ENCODE data around the gene NELFE. TPM values are rescaled to one million over a fixed set of nuclear protein-coding genes. Genes with fewer than 3 reads are reported as not detected.
"Not testable (repeated sequence)": the region's sequence is repeated elsewhere in the genome, so short reads cannot be mapped to it uniquely, and the experiment has no call there.

The NELFE gene
- total RNA-seq, 1 donor from 2014 or later = 47.7 TPM

DNA sequence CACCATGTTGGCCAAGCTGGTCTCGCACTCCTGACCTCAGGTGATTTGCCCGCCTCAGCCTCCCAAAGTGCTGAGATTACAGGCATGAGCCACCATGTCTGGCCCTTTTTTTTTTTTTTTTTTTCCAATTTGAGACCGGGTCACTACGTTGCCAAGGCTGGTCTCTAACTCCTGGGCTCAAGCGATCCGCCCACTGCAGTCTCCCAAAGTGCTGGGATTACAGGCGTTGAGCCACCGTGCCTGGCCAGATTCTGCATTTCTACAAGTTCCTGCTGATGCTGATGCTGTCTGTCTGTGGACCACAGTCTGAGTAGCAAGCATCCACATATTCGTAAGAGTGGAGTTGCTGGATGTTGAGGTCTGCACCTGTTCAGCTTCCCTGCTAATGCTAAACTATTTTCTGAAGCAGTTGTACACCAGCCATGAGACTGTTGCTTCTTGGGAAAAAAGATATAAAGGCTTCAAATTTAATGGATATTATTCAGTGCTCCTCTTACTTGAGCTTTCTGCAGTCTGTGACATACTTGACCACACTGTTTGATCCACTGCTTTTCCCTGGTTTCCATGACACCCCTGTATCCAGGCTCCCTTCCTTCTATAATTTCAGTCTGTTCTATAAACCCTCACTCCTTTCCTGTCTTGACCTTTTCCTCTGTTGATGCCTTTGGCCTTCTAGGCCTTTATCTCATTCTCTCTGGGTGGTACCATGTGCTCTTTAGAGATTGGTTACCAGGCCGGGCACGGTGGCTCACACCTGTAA is 46.8 kb downstream of the NELFE start:
- Histone ChIP-seq H3K4me2 (ENCODE audit: low read length) (no peak overlapping the region), H3K79me2 (ENCODE audit: insufficient read depth, low read length) (no peaks in the 10 kb centered on the region), H3K9ac (ENCODE audit: low read length) (no peak overlapping the region), H3K4me3 (ENCODE audit: insufficient read depth, low read depth, low read length) (no peak overlapping the region), H3K27ac (ENCODE audit: low read depth, low read length) (no peak overlapping the region), H3K4me1 (ENCODE audit: insufficient read depth, low read length) (peaks cover 6% of the 10 kb centered on the region), H3K9me3 (ENCODE audit: insufficient read depth, low read depth, low read length) (no peaks in the 10 kb centered on the region), H2AFZ (ENCODE audit: low read depth, low read length) (no peak overlapping the region), H3K36me3 (ENCODE audit: insufficient read depth, low read length) (no peaks in the 10 kb centered on the region), H3K27me3 (ENCODE audit: insufficient read depth, low read length) (no peaks in the 10 kb centered on the region), H4K20me1 (ENCODE audit: insufficient read depth, low read length) (no peaks in the 10 kb centered on the region)
- Mint-ChIP-seq H3K27ac (ENCODE audit: unreplicated experiment) (peak overlapping the region; percentile 47), H3K9me3 (ENCODE audit: unreplicated experiment) (no peaks in the 10 kb centered on the region), H3K27me3 (ENCODE audit: low read depth, unreplicated experiment) (no peaks in the 10 kb centered on the region), H3K4me1 (ENCODE audit: low read depth, unreplicated experiment) (peaks cover 1% of the 10 kb centered on the region), H3K4me3 (ENCODE audit: unreplicated experiment) (peak overlapping the region; percentile 10), H3K36me3 (ENCODE audit: low read depth, unreplicated experiment) (no peaks in the 10 kb centered on the region)
- FAIRE-seq (no peak), DNase-seq (ENCODE audit: low read depth) (no peak)
- no peak for TF ChIP-seq EZH2 (IDR thresholded peaks at IDR 0.05; ENCODE audit: insufficient read depth, low read length)
- TF ChIP-seq, protein P1, sequence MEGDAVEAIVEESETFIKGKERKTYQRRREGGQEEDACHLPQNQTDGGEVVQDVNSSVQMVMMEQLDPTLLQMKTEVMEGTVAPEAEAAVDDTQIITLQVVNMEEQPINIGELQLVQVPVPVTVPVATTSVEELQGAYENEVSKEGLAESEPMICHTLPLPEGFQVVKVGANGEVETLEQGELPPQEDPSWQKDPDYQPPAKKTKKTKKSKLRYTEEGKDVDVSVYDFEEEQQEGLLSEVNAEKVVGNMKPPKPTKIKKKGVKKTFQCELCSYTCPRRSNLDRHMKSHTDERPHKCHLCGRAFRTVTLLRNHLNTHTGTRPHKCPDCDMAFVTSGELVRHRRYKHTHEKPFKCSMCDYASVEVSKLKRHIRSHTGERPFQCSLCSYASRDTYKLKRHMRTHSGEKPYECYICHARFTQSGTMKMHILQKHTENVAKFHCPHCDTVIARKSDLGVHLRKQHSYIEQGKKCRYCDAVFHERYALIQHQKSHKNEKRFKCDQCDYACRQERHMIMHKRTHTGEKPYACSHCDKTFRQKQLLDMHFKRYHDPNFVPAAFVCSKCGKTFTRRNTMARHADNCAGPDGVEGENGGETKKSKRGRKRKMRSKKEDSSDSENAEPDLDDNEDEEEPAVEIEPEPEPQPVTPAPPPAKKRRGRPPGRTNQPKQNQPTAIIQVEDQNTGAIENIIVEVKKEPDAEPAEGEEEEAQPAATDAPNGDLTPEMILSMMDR (IDR thresholded peaks at IDR 0.05; ENCODE audit: insufficient read depth, low read depth, low read length) = no peak

- FAIRE-seq; H2AFZ ChIP-seq (ENCODE audit: low read depth, low read length); H3K9me3 Mint-ChIP-seq (ENCODE audit: unreplicated experiment); H3K4me1 Mint-ChIP-seq (ENCODE audit: low read depth, unreplicated experiment); H3K27ac Mint-ChIP-seq (ENCODE audit: unreplicated experiment); H3K27me3 ChIP-seq (ENCODE audit: insufficient read depth, low read length); H4K20me1 ChIP-seq (ENCODE audit: insufficient read depth, low read length); H3K27me3 Mint-ChIP-seq (ENCODE audit: low read depth, unreplicated experiment); H3K4me2 ChIP-seq (ENCODE audit: low read length); H3K9me3 ChIP-seq (ENCODE audit: insufficient read depth, low read depth, low read length); H3K36me3 Mint-ChIP-seq (ENCODE audit: low read depth, unreplicated experiment); H3K4me1 ChIP-seq (ENCODE audit: insufficient read depth, low read length); H3K4me3 ChIP-seq (ENCODE audit: insufficient read depth, low read depth, low read length); H3K9ac ChIP-seq (ENCODE audit: low read length); H3K36me3 ChIP-seq (ENCODE audit: insufficient read depth, low read length); H3K27ac ChIP-seq (ENCODE audit: low read depth, low read length); DNase-seq (ENCODE audit: low read depth); H3K79me2 ChIP-seq (ENCODE audit: insufficient read depth, low read length): not testable (repeated sequence)
- H3K4me3 Mint-ChIP-seq (ENCODE audit: unreplicated experiment) = peak overlapping the region; percentile 20
Measured at GRCh38 chr6:31909298-31909697, 49.5 kb downstream of the NELFE start.

DNA sequence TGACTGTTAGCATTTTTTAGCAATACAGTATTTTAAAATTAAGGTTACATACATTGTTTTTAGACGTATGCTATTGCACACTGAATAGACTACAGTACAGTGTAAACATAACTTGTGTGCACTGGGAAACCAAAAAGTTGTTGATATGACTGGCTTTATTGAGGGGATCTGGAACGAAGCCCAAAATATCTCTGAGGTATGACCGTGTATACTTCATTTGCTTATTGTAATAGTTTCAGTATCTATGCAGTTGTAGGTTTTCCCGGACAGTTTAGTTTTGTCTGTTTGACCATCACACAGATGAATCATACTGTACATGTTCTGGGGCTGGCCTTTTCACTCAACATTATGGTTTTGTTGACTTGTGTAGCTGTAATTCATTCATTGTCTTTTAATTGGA is 50.0 kb downstream of the NELFE start:
- Histone ChIP-seq H3K9me3 (ENCODE audit: insufficient read depth, low read depth, low read length) (no peaks in the 10 kb centered on the region), H3K27me3 (ENCODE audit: insufficient read depth, low read length) (no peaks in the 10 kb centered on the region), H3K79me2 (ENCODE audit: insufficient read depth, low read length) (no peaks in the 10 kb centered on the region), H2AFZ (ENCODE audit: low read depth, low read length) (no peak overlapping the region), H3K4me3 (ENCODE audit: insufficient read depth, low read depth, low read length) (no peak overlapping the region), H4K20me1 (ENCODE audit: insufficient read depth, low read length) (no peaks in the 10 kb centered on the region), H3K27ac (ENCODE audit: low read depth, low read length) (no peak overlapping the region), H3K9ac (ENCODE audit: low read length) (no peak overlapping the region), H3K4me2 (ENCODE audit: low read length) (no peak overlapping the region), H3K36me3 (ENCODE audit: insufficient read depth, low read length) (no peaks in the 10 kb centered on the region), H3K4me1 (ENCODE audit: insufficient read depth, low read length) (peaks cover 6% of the 10 kb centered on the region)
- TF ChIP-seq, protein P1 (IDR thresholded peaks at IDR 0.05; ENCODE audit: insufficient read depth, low read depth, low read length) = no peak
- no peak for TF ChIP-seq EZH2 (IDR thresholded peaks at IDR 0.05; ENCODE audit: insufficient read depth, low read length)
- Mint-ChIP-seq H3K27me3 (ENCODE audit: low read depth, unreplicated experiment) (peaks cover 9% of the 10 kb centered on the region), H3K4me3 (ENCODE audit: unreplicated experiment) (no peak overlapping the region), H3K4me1 (ENCODE audit: low read depth, unreplicated experiment) (peaks cover 1% of the 10 kb centered on the region), H3K36me3 (ENCODE audit: low read depth, unreplicated experiment) (no peaks in the 10 kb centered on the region), H3K9me3 (ENCODE audit: unreplicated experiment) (no peaks in the 10 kb centered on the region), H3K27ac (ENCODE audit: unreplicated experiment) (no peak overlapping the region)
- FAIRE-seq (no peak), DNase-seq (ENCODE audit: low read depth) (peak; percentile 56)

- H2AFZ ChIP-seq (ENCODE audit: low read depth, low read length); H3K36me3 Mint-ChIP-seq (ENCODE audit: low read depth, unreplicated experiment); H3K4me1 ChIP-seq (ENCODE audit: insufficient read depth, low read length); H3K4me2 ChIP-seq (ENCODE audit: low read length); H3K36me3 ChIP-seq (ENCODE audit: insufficient read depth, low read length); H3K9me3 ChIP-seq (ENCODE audit: insufficient read depth, low read depth, low read length); H4K20me1 ChIP-seq (ENCODE audit: insufficient read depth, low read length); H3K4me3 Mint-ChIP-seq (ENCODE audit: unreplicated experiment); H3K27me3 ChIP-seq (ENCODE audit: insufficient read depth, low read length); H3K27me3 Mint-ChIP-seq (ENCODE audit: low read depth, unreplicated experiment); H3K4me3 ChIP-seq (ENCODE audit: insufficient read depth, low read depth, low read length); H3K4me1 Mint-ChIP-seq (ENCODE audit: low read depth, unreplicated experiment); FAIRE-seq; H3K27ac Mint-ChIP-seq (ENCODE audit: unreplicated experiment); DNase-seq (ENCODE audit: low read depth); H3K27ac ChIP-seq (ENCODE audit: low read depth, low read length); H3K9ac ChIP-seq (ENCODE audit: low read length); H3K9me3 Mint-ChIP-seq (ENCODE audit: unreplicated experiment); H3K79me2 ChIP-seq (ENCODE audit: insufficient read depth, low read length): not testable (repeated sequence)
Measured at GRCh38 chr6:31908255-31908654, 50.5 kb downstream of the NELFE start.

All from astrocyte (in vitro differentiated cells and primary cell).